CD14-positive monocyte (primary cell): ENCODE results near the gene UQCRQ. TPM values are rescaled to one million over a fixed set of nuclear protein-coding genes. Genes with fewer than 3 reads are reported as not detected.
A peak's percentile ranks its signal among the peaks of the same experiment; 100 is the strongest.

ENCODE experiments used
- DNase-seq, 3 donors: peaks; one replicate each; pipeline ENCODE4 v3.0.0-alpha.2; 2011 to 2022
- H2AFZ ChIP-seq: 2 replicates; pipeline ENCODE4 v1.6.0; 2012; ENCODE audit warnings: mild to moderate bottlenecking, low read depth, low read length, inconsistent platforms; ENCODE audit not compliant: insufficient read depth, poor library complexity, severe bottlenecking
- H3K27ac ChIP-seq, 2 donors: 1 replicate in 1 of 2; 2 replicates in 1 of 2; pipeline ENCODE4 v1.5.1; 2012 to 2013; ENCODE audit warnings: low read length in 2 of 2, control low read depth in 1 of 2, inconsistent platforms in 1 of 2, low read depth in 1 of 2, mild to moderate bottlenecking in 1 of 2
- H3K27me3 ChIP-seq, 2 donors: one replicate each; pipeline versions ENCODE4 v1.6.0 to v1.6.1; 2011 to 2013; ENCODE audit warnings: low read length in 2 of 2; ENCODE audit not compliant: control insufficient read depth in 2 of 2, insufficient read depth in 2 of 2
- H3K36me3 ChIP-seq, 2 donors: replicated peaks in 1 of 2; 1 replicate in 1 of 2; 2 replicates in 1 of 2; pipeline versions ENCODE4 v1.5.1 to v1.6.1; 2012 to 2013; ENCODE audit warnings: low read length in 2 of 2, control low read depth in 1 of 2, inconsistent platforms in 1 of 2, mild to moderate bottlenecking in 1 of 2; ENCODE audit not compliant: insufficient read depth in 2 of 2, control insufficient read depth in 1 of 2
- H3K4me1 ChIP-seq, 2 donors: 1 replicate in 1 of 2; 2 replicates in 1 of 2; pipeline versions ENCODE4 v1.5.1 to v1.6.1; 2012 to 2013; ENCODE audit warnings: low read length in 2 of 2, control low read depth in 1 of 2, inconsistent platforms in 1 of 2, mild to moderate bottlenecking in 1 of 2, moderate library complexity in 1 of 2; ENCODE audit not compliant: insufficient read depth in 2 of 2, control insufficient read depth in 1 of 2
- H3K4me2 ChIP-seq: replicated peaks from 2 replicates; pipeline ENCODE3; 2012; ENCODE audit warnings: low read length, moderate library complexity, mild to moderate bottlenecking; ENCODE audit not compliant: poor library complexity, severe bottlenecking; ENCODE audit errors: extremely low read depth
- H3K4me3 ChIP-seq, 3 experiments: fragments of 200-600 bp in 1 of 3; sonication (generic) in 1 of 3; replicated peaks in 1 of 3; 1 replicate in 2 of 3; 2 replicates in 1 of 3; pipeline ENCODE4 v1.5.1; 2011 to 2013; ENCODE audit warnings: low read length in 3 of 3, mild to moderate bottlenecking in 3 of 3, control low read depth in 2 of 3, low read depth in 2 of 3, inconsistent platforms in 1 of 3, moderate library complexity in 1 of 3
- H3K79me2 ChIP-seq: 2 replicates; pipeline ENCODE4 v1.6.0; 2012; ENCODE audit warnings: mild to moderate bottlenecking, control low read depth, inconsistent platforms, low read length, moderate library complexity; ENCODE audit not compliant: insufficient read depth
- H3K9ac ChIP-seq: 2 replicates; pipeline ENCODE4 v1.6.0; 2017; ENCODE audit warnings: low read length, mild to moderate bottlenecking; ENCODE audit not compliant: insufficient read depth, poor library complexity, severe bottlenecking
- H3K9me3 ChIP-seq, 2 donors: replicated peaks in 1 of 2; 1 replicate in 1 of 2; 2 replicates in 1 of 2; pipeline versions ENCODE4 v1.5.1 to v1.6.1; 2012 to 2013; ENCODE audit warnings: low read length in 2 of 2, control low read depth in 1 of 2; ENCODE audit not compliant: control insufficient read depth in 1 of 2, insufficient read depth in 1 of 2
- H4K20me1 ChIP-seq: 2 replicates; pipeline ENCODE4 v1.6.0; 2012; ENCODE audit warnings: mild to moderate bottlenecking, low read length, control low read depth, moderate library complexity; ENCODE audit not compliant: insufficient read depth
- H3K27ac Mint-ChIP-seq, 7 donors: one replicate each; pipeline ENCODE4 v1.8.0; 2020; ENCODE audit warnings: mild to moderate bottlenecking in 7 of 7, mixed read lengths in 7 of 7, moderate library complexity in 6 of 7, inconsistent platforms in 2 of 7
- H3K27me3 Mint-ChIP-seq, 3 donors: one replicate each; pipeline ENCODE4 v1.8.0; 2021 to 2022; ENCODE audit warnings: low read depth in 3 of 3, mild to moderate bottlenecking in 3 of 3, mixed read lengths in 3 of 3, moderate library complexity in 3 of 3, inconsistent platforms in 1 of 3
- H3K36me3 Mint-ChIP-seq, 2 donors: one replicate each; pipeline ENCODE4 v1.8.0; 2020; ENCODE audit warnings: mixed read lengths in 2 of 2, inconsistent platforms in 1 of 2, mild to moderate bottlenecking in 1 of 2
- H3K4me1 Mint-ChIP-seq: one replicate; pipeline ENCODE4 v1.8.0; 2020; ENCODE audit warnings: mild to moderate bottlenecking, mixed read lengths
- H3K4me3 Mint-ChIP-seq, 2 donors: one replicate each; pipeline ENCODE4 v1.8.0; 2020; ENCODE audit warnings: mild to moderate bottlenecking in 2 of 2, mixed read lengths in 2 of 2, moderate library complexity in 1 of 2
- H3K9me3 Mint-ChIP-seq, 7 donors: one replicate each; pipeline ENCODE4 v1.8.0; 2020 to 2022; ENCODE audit warnings: mixed read lengths in 7 of 7, mild to moderate bottlenecking in 6 of 7, moderate library complexity in 6 of 7, inconsistent platforms in 2 of 7
- whole genome bisulfite sequencing: methylation state at CpG from one replicate; pipeline ENCODE4 v1.1.5; 2013; ENCODE audit warnings: missing lambda C conversion rate; ENCODE audit not compliant: insufficient coverage; 5-methylcytosine and 5-hydroxymethylcytosine counted together
- intact Hi-C, 2 donors: fragments of 100-400 bp; cut with micrococcal nuclease; formaldehyde crosslinking; loops; one replicate each; pipeline versions ENCODE4 v1.15.0 to v1.15.1; 2023
- polyA plus RNA-seq, 3 donors: library from polyadenylated mRNA; depleted of rRNA in 1 of 3; unstranded in 2 of 3; stranded (reverse) in 1 of 3; fragments of 300-500 nt in 2 of 3; fragments of >200 nt in 1 of 3; fragmentation: Illumina TruSeq in 2 of 3; gene quantifications; 1 replicate in 2 of 3; 2 replicates in 1 of 3; pipeline ENCODE4 v1.2.3, GENCODE V29; 2012 to 2021
- TF ChIP-seq, protein P1 (sequence below): fragments of 200-600 bp; IDR thresholded peaks from one replicate; pipeline ENCODE4 v1.8.0; 2022; ENCODE audit warnings: antibody characterized with exemption, mild to moderate bottlenecking

The UQCRQ gene
- polyA plus RNA-seq, 3 donors = 81.6 to 880 (median 879) TPM

- H2AFZ ChIP-seq = no peak overlapping the region
- TF ChIP-seq, protein P1, sequence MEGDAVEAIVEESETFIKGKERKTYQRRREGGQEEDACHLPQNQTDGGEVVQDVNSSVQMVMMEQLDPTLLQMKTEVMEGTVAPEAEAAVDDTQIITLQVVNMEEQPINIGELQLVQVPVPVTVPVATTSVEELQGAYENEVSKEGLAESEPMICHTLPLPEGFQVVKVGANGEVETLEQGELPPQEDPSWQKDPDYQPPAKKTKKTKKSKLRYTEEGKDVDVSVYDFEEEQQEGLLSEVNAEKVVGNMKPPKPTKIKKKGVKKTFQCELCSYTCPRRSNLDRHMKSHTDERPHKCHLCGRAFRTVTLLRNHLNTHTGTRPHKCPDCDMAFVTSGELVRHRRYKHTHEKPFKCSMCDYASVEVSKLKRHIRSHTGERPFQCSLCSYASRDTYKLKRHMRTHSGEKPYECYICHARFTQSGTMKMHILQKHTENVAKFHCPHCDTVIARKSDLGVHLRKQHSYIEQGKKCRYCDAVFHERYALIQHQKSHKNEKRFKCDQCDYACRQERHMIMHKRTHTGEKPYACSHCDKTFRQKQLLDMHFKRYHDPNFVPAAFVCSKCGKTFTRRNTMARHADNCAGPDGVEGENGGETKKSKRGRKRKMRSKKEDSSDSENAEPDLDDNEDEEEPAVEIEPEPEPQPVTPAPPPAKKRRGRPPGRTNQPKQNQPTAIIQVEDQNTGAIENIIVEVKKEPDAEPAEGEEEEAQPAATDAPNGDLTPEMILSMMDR = no peak
- peaks cover 5% of the 10 kb centered on the region for H4K20me1 ChIP-seq
- no peaks in the 10 kb centered on the region for H3K79me2 ChIP-seq
- no peak overlapping the region for H3K4me3 ChIP-seq
- Mint-ChIP-seq H3K4me3 (no peak overlapping the region), H3K4me1 (no peaks in the 10 kb centered on the region), H3K27ac (peak overlapping the region in 1 of 7 donors; percentile 7), H3K27me3 (peaks cover 0 to 2% (median 1%) of the 10 kb centered on the region in 3 donors), H3K9me3 (no peaks in the 10 kb centered on the region), H3K36me3 (peaks cover 44 to 67% of the 10 kb centered on the region in 2 donors)
- DNase-seq = no peak
- 93% methylated on average over 3 of the region's 3 CpGs for WGBS
- H3K27ac ChIP-seq = no peak overlapping the region
- H3K4me2 ChIP-seq = no peak overlapping the region
- intact Hi-C loops = no loop called here
- no peaks in the 10 kb centered on the region for H3K4me1 ChIP-seq
- H3K36me3 ChIP-seq = peaks cover 26 to 87% of the 10 kb centered on the region in 2 donors
- H3K27me3 ChIP-seq = no peaks in the 10 kb centered on the region
- no peak overlapping the region for H3K9ac ChIP-seq
- H3K9me3 ChIP-seq = no peaks in the 10 kb centered on the region
Observed at GRCh38 chr5:132873930-132874271, 7.5 kb downstream of the UQCRQ start.

DNA sequence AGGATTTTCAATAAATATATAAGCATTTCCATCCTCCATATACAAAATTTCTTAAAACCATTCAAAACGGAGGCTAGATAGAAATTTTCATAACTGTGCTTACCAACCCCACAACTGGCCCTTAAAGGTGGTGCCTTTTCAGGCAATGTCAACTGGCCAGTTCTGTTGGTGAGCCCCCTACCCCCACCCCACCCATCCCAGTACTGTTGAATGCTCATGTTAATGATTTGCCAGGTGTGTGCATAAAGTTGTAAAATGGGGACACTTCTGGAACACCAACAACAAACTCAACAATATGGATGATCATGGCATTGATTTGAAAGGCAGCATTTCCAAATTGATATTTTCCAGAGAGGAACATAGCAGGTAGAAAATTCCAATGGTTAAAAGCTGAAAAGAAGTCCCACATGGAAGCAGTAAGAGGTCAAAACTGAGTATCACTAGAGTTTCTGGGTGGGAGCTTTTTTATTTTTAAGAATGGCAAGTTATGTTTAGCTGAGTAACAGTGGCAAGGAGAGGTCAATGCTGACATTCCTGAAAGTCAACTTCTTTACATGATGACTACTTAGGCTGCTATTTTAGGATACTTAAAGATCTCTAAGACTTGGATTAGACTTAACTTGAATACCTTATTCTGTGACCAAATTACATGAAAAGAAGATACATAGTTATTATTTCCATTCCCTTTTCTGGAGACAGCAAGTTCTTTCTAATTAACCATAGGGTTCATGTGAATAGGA, 9.7 kb downstream of the UQCRQ start:
- no peaks in the 10 kb centered on the region for H3K4me1 Mint-ChIP-seq
- peaks cover 0 to 2% (median 0%) of the 10 kb centered on the region in 3 donors for H3K27me3 Mint-ChIP-seq
- Histone ChIP-seq H4K20me1 (peaks cover 5% of the 10 kb centered on the region), H3K9me3 (no peaks in the 10 kb centered on the region), H3K79me2 (no peaks in the 10 kb centered on the region), H3K36me3 (peaks cover 44 to 89% of the 10 kb centered on the region in 2 donors), H3K9ac (no peak overlapping the region), H2AFZ (no peak overlapping the region), H3K4me1 (no peaks in the 10 kb centered on the region), H3K27me3 (no peaks in the 10 kb centered on the region), H3K27ac (no peak overlapping the region), H3K4me2 (no peak overlapping the region), H3K4me3 (no peak overlapping the region)
- WGBS = no CpG with 5 or more reads among the region's 1 CpG
- H3K36me3 Mint-ChIP-seq = peaks cover 51 to 71% of the 10 kb centered on the region in 2 donors
- H3K4me3 Mint-ChIP-seq = no peak overlapping the region
- no peak for DNase-seq
- intact Hi-C loops = no loop called here
- TF ChIP-seq, protein P1 = no peak
- no peak overlapping the region for H3K27ac Mint-ChIP-seq
- H3K9me3 Mint-ChIP-seq = no peaks in the 10 kb centered on the region
